B cell (primary cell): ENCODE results near the gene APOO. TPM values are rescaled to one million over a fixed set of nuclear protein-coding genes. Genes with fewer than 3 reads are reported as not detected.

Source experiments
- ATAC-seq: fragments of 200-7000 bp; cut with Tn5 transposase; one replicate; pipeline ENCODE4 v1.10.0; 2021; ENCODE audit warnings: low read depth, mild to moderate bottlenecking, moderate number of reproducible peaks, moderate library complexity
- CTCF ChIA-PET: fragments of 350-600 bp; sonication (Branson Sonifier 250); formaldehyde crosslinking; loops from one replicate; lab custom pipeline; 2021; ENCODE audit warnings: antibody characterized with exemption, inconsistent platforms; lab: Charles Lee
- POLR2A ChIA-PET: fragments of 350-600 bp; sonication (Branson Sonifier 250); formaldehyde crosslinking; loops from one replicate; lab custom pipeline; 2021; ENCODE audit warnings: antibody characterized with exemption; lab: Charles Lee
- DNase-seq: peaks from one replicate; pipeline ENCODE4 v3.0.0; 2013
- H2AFZ ChIP-seq: 2 replicates; pipeline ENCODE4 v1.6.1; 2012; ENCODE audit warnings: mild to moderate bottlenecking, low read depth, low read length; ENCODE audit not compliant: insufficient read depth, poor library complexity, severe bottlenecking
- H3K27ac ChIP-seq, 2 donors: 1 replicate in 1 of 2; 2 replicates in 1 of 2; pipeline ENCODE4 v1.5.1; 2012 to 2013; ENCODE audit warnings: low read length in 2 of 2, mild to moderate bottlenecking in 2 of 2, moderate library complexity in 1 of 2
- H3K27me3 ChIP-seq, 4 experiments: fragments of 200-600 bp in 1 of 4; sonication (generic) in 1 of 4; replicated peaks in 1 of 4; 1 replicate in 2 of 4; 2 replicates in 2 of 4; pipeline versions ENCODE4 v1.6.1 to v1.7.0; 2013 to 2016; ENCODE audit warnings: low read length in 3 of 4, mild to moderate bottlenecking in 2 of 4, mixed read lengths in 1 of 4, moderate library complexity in 1 of 4; ENCODE audit not compliant: insufficient read depth in 4 of 4, control insufficient read depth in 3 of 4; ENCODE audit errors: control extremely low read depth in 1 of 4
- H3K36me3 ChIP-seq, 2 experiments: replicated peaks in 1 of 2; 1 replicate in 1 of 2; 2 replicates in 1 of 2; pipeline versions ENCODE4 v1.6.1 to v1.7.1; 2013; ENCODE audit warnings: low read length in 1 of 2; ENCODE audit not compliant: insufficient read depth in 2 of 2, control insufficient read depth in 1 of 2; ENCODE audit errors: control extremely low read depth in 1 of 2, extremely low read depth in 1 of 2
- H3K4me1 ChIP-seq, 2 donors: fragments of 200-600 bp in 1 of 2; sonication (generic) in 1 of 2; 1 replicate in 1 of 2; 2 replicates in 1 of 2; pipeline versions ENCODE4 v1.5.1 to v1.6.1; 2013 to 2017; ENCODE audit warnings: low read length in 2 of 2; ENCODE audit not compliant: control insufficient read depth in 2 of 2, insufficient read depth in 2 of 2
- H3K4me2 ChIP-seq: replicated peaks from 2 replicates; pipeline ENCODE3; 2012; ENCODE audit warnings: mild to moderate bottlenecking, low read depth, low read length; ENCODE audit not compliant: poor library complexity, severe bottlenecking
- H3K4me3 ChIP-seq, 5 experiments: fragments of 200-600 bp in 1 of 5; sonication (generic) in 1 of 5; 1 replicate in 3 of 5; 2 replicates in 2 of 5; pipeline versions ENCODE4 v1.5.1 to v1.7.0; 2011 to 2016; ENCODE audit warnings: low read length in 4 of 5, mild to moderate bottlenecking in 4 of 5, low read depth in 2 of 5, control low read depth in 1 of 5, moderate library complexity in 1 of 5; ENCODE audit not compliant: insufficient read depth in 1 of 5; ENCODE audit errors: control extremely low read depth in 1 of 5, extremely low read depth in 1 of 5
- H3K79me2 ChIP-seq: fragments of 200-600 bp; sonication (generic); one replicate; pipeline ENCODE4 v1.6.0; 2016; ENCODE audit warnings: low read length; ENCODE audit not compliant: control insufficient read depth, insufficient read depth
- H3K9ac ChIP-seq: fragments of 200-600 bp; sonication (generic); 2 replicates; pipeline ENCODE4 v1.6.1; 2017; ENCODE audit warnings: mild to moderate bottlenecking, low read length, moderate library complexity
- H3K9me3 ChIP-seq, 3 donors: one replicate each; pipeline versions ENCODE4 v1.6.1 to v1.7.1; 2013; ENCODE audit warnings: low read length in 2 of 3; ENCODE audit not compliant: control insufficient read depth in 2 of 3, insufficient read depth in 1 of 3; ENCODE audit errors: control extremely low read depth in 1 of 3
- H4K20me1 ChIP-seq: 2 replicates; pipeline ENCODE4 v1.6.0; 2012; ENCODE audit warnings: mild to moderate bottlenecking, low read length; ENCODE audit not compliant: insufficient read depth, control insufficient read depth, poor library complexity, severe bottlenecking
- H3K27ac Mint-ChIP-seq: one replicate; pipeline ENCODE4 v1.8.0; 2021; ENCODE audit warnings: mixed read lengths
- H3K27me3 Mint-ChIP-seq: one replicate; pipeline ENCODE4 v1.8.0; 2021; ENCODE audit warnings: mixed read lengths
- H3K4me1 Mint-ChIP-seq: one replicate; pipeline ENCODE4 v1.8.0; 2021; ENCODE audit warnings: mixed read lengths
- H3K4me3 Mint-ChIP-seq: one replicate; pipeline ENCODE4 v1.8.0; 2021; ENCODE audit warnings: mixed read lengths
- H3K9me3 Mint-ChIP-seq: one replicate; pipeline ENCODE4 v1.8.0; 2022; ENCODE audit warnings: mixed read lengths; ENCODE audit not compliant: insufficient read depth
- EZH2 ChIP-seq: IDR thresholded peaks from 2 replicates; pipeline ENCODE4 v1.6.1; 2012; ENCODE audit warnings: borderline replicate concordance, low read depth, mild to moderate bottlenecking, moderate library complexity, low read length; ENCODE audit not compliant: insufficient read depth, poor library complexity, severe bottlenecking
- WGBS: methylation state at CpG from one replicate; pipeline ENCODE4 v1.1.5; 2013; ENCODE audit warnings: missing lambda C conversion rate; ENCODE audit not compliant: insufficient coverage; 5-methylcytosine and 5-hydroxymethylcytosine counted together
- intact Hi-C: fragments of 100-400 bp; cut with micrococcal nuclease; formaldehyde crosslinking; loops from one replicate; pipeline ENCODE4 v1.10.0; 2022
- polyA plus RNA-seq: library from polyadenylated mRNA; depleted of rRNA; stranded (reverse); fragments of >200 nt; gene quantifications from 2 replicates; pipeline ENCODE4 v1.2.3, GENCODE V29; 2012
- total RNA-seq, 2 donors: library from RNA; stranded (reverse); fragments of 120-200 nt in 1 of 2; gene quantifications; 1 replicate in 1 of 2; 2 replicates in 1 of 2; pipeline versions ENCODE4 v1.2.3 to v1.2.4, GENCODE V29; 2013 to 2022
- TF ChIP-seq, protein P1 (sequence below): fragments of 200-600 bp; IDR thresholded peaks from one replicate; pipeline ENCODE4 v1.8.0; 2022; ENCODE audit warnings: antibody characterized with exemption, mild to moderate bottlenecking

APOO gene
- total and polyA plus RNA-seq, 2 donors (not counting 1 experiment from before 2014, with no cell fraction given): 4.7 to 7.2 TPM

DNA sequence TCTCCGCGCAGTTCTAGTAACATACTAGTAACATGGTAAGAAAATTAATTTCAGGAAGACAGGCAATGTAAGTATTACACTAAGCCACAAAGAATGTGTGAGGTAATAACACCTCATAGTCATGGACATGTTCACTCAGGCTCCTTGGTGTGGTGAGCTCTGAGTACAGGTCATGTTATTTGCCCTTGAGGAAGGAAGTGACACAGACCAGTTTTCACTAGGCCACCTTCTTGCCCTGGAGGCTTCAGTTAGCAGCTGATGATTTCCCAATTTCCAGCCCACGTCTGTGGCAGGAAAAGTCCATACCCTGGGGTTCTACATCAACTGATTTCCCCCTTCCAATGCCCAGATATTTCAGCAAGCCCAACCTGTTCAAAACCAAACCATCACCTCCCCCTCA lies 6.7 kb downstream of the APOO start:
- no peak overlapping the region for H3K27ac Mint-ChIP-seq
- Histone ChIP-seq H2AFZ (no peak overlapping the region), H3K9ac (no peak overlapping the region), H3K4me1 (peaks cover 6 to 9% of the 10 kb centered on the region in 2 donors), H3K9me3 (no peaks in the 10 kb centered on the region), H3K36me3 (no peaks in the 10 kb centered on the region), H3K27me3 (no peaks in the 10 kb centered on the region), H3K79me2 (no peaks in the 10 kb centered on the region), H3K27ac (peak overlapping the region in 1 of 2 donors; percentile 14), H3K4me3 (no peak overlapping the region), H4K20me1 (no peaks in the 10 kb centered on the region), H3K4me2 (no peak overlapping the region)
- DNase-seq (no peak), ATAC-seq (no peak)
- H3K27me3 Mint-ChIP-seq: no peaks in the 10 kb centered on the region
- intact Hi-C loops: loop anchor here (5.0 to 10.0 kb wide), 2 partner anchors 159 to 236 kb away; partner anchors contain the start of genes ACOT9 and PRDX4
- no peaks in the 10 kb centered on the region for H3K9me3 Mint-ChIP-seq
- H3K4me3 Mint-ChIP-seq: no peak overlapping the region
- H3K4me1 Mint-ChIP-seq: no peaks in the 10 kb centered on the region
- ChIA-PET CTCF (interaction anchor here (0.6 to 4.2 kb wide), 21 partner anchors 82 to 341 kb away, joined by 3 to 91 read pairs (median 6); partner anchors contain the start of genes PRDX4 and SAT1), POLR2A (no interaction called here)
- no peak for TF ChIP-seq EZH2
- TF ChIP-seq, protein P1, sequence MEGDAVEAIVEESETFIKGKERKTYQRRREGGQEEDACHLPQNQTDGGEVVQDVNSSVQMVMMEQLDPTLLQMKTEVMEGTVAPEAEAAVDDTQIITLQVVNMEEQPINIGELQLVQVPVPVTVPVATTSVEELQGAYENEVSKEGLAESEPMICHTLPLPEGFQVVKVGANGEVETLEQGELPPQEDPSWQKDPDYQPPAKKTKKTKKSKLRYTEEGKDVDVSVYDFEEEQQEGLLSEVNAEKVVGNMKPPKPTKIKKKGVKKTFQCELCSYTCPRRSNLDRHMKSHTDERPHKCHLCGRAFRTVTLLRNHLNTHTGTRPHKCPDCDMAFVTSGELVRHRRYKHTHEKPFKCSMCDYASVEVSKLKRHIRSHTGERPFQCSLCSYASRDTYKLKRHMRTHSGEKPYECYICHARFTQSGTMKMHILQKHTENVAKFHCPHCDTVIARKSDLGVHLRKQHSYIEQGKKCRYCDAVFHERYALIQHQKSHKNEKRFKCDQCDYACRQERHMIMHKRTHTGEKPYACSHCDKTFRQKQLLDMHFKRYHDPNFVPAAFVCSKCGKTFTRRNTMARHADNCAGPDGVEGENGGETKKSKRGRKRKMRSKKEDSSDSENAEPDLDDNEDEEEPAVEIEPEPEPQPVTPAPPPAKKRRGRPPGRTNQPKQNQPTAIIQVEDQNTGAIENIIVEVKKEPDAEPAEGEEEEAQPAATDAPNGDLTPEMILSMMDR: no peak
- WGBS: 40% methylated on average over 1 of the region's 3 CpGs

DNA sequence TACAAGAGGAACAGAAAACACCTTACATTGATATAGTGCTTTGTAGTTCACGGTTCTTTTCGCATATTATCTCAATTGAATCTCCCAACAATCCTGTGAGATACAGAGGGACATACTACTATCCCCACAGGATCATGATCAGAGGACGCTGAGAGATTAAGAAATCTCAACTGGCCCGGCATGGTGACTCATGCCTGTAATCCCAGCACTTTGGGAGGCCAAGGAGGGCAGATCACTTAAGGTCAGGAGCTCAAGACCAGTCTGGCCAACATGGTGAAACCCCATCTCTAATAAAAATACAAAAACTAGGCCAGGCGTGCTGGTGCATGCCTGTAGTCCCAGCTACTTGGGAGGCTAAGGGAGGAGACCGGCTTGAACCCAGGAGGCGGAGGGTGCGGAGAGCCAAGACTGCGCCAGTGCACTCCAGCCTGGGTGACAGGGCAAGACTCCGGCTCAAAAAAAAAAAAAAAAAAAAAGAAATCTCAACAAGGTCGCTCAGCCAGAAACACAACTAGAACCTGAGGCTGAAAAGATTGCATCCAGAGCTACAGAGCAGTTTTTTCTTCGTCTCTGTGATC lies 7.4 kb downstream of the APOO start:
- no peak overlapping the region for H3K27ac Mint-ChIP-seq
- Histone ChIP-seq H3K36me3 (no peaks in the 10 kb centered on the region), H2AFZ (no peak overlapping the region), H4K20me1 (no peaks in the 10 kb centered on the region), H3K4me1 (peaks cover 6 to 9% of the 10 kb centered on the region in 2 donors), H3K79me2 (no peaks in the 10 kb centered on the region), H3K27ac (no peak overlapping the region), H3K9me3 (no peaks in the 10 kb centered on the region), H3K9ac (no peak overlapping the region), H3K27me3 (no peaks in the 10 kb centered on the region), H3K4me3 (no peak overlapping the region), H3K4me2 (no peak overlapping the region)
- ChIA-PET CTCF (interaction anchor here (2.4 to 4.2 kb wide), 5 partner anchors 117 to 208 kb away, joined by 10 to 91 read pairs (median 55); partner anchors contain the start of gene SAT1), POLR2A (no interaction called here)
- no peaks in the 10 kb centered on the region for H3K9me3 Mint-ChIP-seq
- H3K4me3 Mint-ChIP-seq: no peak overlapping the region
- WGBS: no CpG with 5 or more reads among the region's 12 CpGs
- intact Hi-C loops: loop anchor here (5.0 to 10.0 kb wide), 2 partner anchors 158 to 236 kb away; partner anchors contain the start of genes ACOT9 and PRDX4
- no peaks in the 10 kb centered on the region for H3K27me3 Mint-ChIP-seq
- H3K4me1 Mint-ChIP-seq: no peaks in the 10 kb centered on the region
- no peak for DNase-seq
- TF ChIP-seq EZH2: no peak
- TF ChIP-seq, protein P1: no peak
- ATAC-seq: no peak
